Left cardiac atrium (tissue), 4 donors: ENCODE data around the gene SELL. TPM values are rescaled to one million over a fixed set of nuclear protein-coding genes. Genes with fewer than 3 reads are reported as not detected.
"Not testable (repeated sequence)": the region's sequence is repeated elsewhere in the genome, so short reads cannot be mapped to it uniquely, and the experiment has no call there.

Source experiments
- ATAC-seq, 2 donors: fragments of 200-7000 bp; cut with Tn5 transposase; one replicate each; pipeline ENCODE4 v1.9.1; 2020; ENCODE audit warnings: mild to moderate bottlenecking in 2 of 2, moderate library complexity in 2 of 2
- DNase-seq: peaks from one replicate; pipeline ENCODE4 v3.0.0-alpha.2; 2020
- intact Hi-C, 2 donors: fragments of 100-400 bp; cut with DNase I; formaldehyde crosslinking; loops; one replicate each; pipeline versions ENCODE4 v1.14.1 to v1.15.1; 2022 to 2023
- long read RNA-seq: library from polyadenylated mRNA; unstranded; transcript quantifications from one replicate; pipeline ENCODE4 v2.0.0, GENCODE V29; 2021
- total RNA-seq, 2 donors: library from RNA; stranded (reverse); fragmentation: NEBNext Ultra II Directional; extraction: Animal tissue kit (Norgen Biotek cat#: 25700); gene quantifications; one replicate each; pipeline ENCODE4 v1.2.1, GENCODE V29; 2021
- donor health status: DM: no; HTN: yes; CAD: no.
- donor health status: DM: no; HTN: yes; CAD: no; lungs with severe emphysema.
- donor health status: DM: yes; HTN: yes; CAD: no.
- donor health status: Dilated cardiomyopathy.

Gene SELL
- total RNA-seq: 1 to 10 TPM; 3.0 to 4.7 TPM
- long read RNA-seq, partial matches to known transcripts: 1 of 5 reads
- long read RNA-seq, other reads (novel, unspliced or antisense): 0 of 5 reads

DNA sequence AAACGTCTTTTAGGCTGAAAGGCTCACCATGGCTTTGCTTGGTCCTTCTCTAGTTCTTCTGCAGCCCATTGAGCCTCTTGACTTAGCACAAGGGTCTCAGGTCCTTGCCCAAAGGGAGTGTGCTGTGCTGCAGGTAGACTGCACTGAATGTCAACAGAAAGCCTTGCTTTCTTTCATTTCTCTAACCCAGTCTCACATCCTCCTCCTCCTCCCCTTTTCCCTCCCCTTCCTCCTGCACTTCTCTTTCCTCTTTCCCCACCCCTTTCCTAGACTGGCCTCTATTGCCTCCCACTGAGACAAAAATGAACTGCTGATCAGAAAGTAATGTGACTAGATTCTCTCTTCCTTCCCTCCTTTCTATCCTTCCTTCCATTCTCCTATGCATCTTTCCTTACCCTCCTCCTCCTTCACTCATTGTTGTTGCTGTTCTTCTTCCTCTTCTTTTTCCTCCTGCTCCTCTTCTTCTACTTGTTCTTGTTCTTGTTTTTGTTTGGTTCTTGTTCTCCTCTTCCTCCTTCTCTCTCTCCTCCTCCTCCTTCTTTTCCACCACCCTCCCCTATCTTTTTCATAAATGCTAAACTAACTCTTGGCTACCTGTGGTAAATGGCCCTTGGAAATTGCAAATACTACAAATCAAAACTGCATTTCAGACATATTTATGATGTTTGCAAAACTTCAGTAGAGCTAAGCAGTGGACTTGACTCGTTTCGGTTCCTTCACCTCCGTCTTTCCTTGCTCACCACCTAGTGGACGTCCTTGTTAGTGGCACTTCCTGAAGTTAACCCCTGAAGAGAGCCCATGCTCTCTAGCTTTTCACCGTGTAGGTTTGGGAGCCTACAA is at the start of gene SELL:
Gene SELL (minus strand): TSS at position 152 of the 840 bp plus-strand sequence. CDS start 122 bp downstream, at position 30.
- peak; percentile 94 to 97 for ATAC-seq
- DNase-seq: peak; percentile 56
- intact Hi-C loops: loop anchor here in 1 of 2 donors (2.0 to 5.0 kb wide), 2 partner anchors 111 to 159 kb away; no protein-coding TSS in a partner anchor

DNA sequence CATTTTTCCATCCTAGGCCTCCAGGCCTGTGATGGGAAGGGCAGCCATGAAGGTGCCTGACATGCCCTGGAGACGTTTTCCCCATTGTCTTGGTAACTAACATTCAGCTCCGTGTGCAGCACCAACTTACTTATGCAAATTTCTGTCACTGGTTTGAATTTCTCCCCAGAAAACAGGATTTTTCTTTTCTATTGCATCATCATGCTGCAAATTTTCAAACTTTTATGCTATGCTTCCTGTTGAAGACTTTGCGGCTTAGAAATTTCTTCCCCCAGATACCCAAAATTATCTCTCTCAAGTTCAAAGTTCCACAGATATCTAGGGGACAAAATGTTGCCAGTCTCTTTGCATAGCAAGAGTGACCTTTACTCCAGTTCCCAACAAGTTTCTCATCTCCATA is 47.6 kb upstream of the SELL start:
- DNase-seq (no peak), ATAC-seq (no peak)
- intact Hi-C loops: no loop called here

DNA sequence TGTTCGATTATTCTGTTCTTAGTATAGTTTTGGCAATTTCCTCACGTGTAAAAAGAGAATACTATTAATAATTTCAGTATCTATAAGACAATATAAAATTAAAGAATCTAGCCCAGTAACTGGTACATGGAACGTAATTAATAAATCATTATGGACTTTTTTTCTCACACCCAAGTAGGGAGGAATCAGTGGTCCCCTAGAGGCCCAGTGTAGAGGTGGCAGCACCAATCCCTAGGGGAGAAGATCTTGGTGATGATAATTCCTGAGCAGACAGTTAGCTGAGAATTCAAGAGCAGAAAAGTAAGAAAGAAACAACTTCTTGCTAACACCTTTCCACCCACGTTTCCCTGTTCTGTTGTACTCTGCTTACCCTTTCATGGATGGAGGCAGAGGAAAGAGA is 42.1 kb upstream of the SELL start:
- no peak for DNase-seq
- intact Hi-C loops: no loop called here
- ATAC-seq: no peak

GRCh38 chr1:169750041-169750440 is 38.6 kb upstream of the SELL start:
- intact Hi-C loops: no loop called here
- ATAC-seq (no peak), DNase-seq (no peak)

DNA sequence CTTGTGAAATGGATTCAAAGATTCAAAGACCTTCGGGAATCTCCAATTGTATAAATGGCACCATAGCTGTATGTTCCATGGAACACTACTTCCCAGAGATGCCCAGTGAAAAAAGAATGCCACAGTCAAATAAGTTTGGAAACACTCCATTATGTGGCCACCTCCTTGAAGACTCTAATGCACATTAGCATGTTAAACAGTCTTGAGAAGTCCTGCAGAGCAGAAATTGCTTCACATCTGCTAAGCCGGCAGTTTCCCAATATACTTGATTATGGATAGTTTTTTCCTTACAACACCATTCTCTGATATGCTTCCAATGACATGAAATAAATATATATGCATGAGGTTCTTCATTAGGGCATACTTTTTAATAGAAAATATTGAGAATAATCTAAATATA is 35.1 kb upstream of the SELL start:
- DNase-seq (no peak), ATAC-seq (no peak)
- intact Hi-C loops: no loop called here

- intact Hi-C loops: no loop called here
- ATAC-seq: peak; percentile 44 to 95
- peak; percentile 22 for DNase-seq
Observed at GRCh38 chr1:169745015-169745861, 33.8 kb upstream of the SELL start.

DNA sequence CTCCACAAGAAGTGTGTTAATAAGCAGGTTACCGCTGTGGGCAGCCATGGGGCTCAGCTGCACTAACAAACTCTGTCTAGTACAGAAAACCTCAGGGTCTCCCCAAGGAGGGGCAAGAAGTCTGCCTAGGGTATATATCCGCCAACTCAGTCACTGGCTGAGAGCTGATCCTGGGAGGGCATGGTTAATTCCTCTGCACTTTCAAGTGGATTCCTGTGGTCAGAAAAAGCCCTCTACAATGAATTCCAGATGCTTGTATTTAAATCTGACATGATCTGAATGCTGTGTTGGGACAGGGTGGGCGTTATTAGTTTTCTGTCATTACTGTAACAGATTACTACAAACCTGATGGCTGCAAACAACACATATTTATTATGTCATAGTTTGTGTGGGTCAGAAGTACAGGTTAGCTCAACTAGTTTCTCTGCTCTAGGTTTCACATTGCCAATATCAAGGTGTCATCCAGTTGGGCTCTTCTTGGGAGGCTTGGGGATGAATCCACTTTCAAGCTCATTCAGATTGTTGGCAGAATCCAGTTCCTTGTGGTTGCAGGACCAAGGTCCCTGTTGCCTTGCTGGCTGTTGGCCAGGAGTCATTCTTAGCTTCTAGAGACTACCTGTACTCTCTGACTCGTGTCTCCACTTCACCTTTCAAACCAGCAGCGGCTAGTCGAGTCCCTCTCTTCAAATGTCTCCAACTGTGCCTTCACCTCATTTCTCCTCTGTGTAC is 30.4 kb upstream of the SELL start:
- intact Hi-C loops: no loop called here
- no peak for ATAC-seq

GRCh38 chr1:169739980-169740379 is 28.6 kb upstream of the SELL start:
- intact Hi-C loops: no loop called here
- peak in 1 of 2 donors; percentile 15 for ATAC-seq
- no peak for DNase-seq

More for the DNA sequence above, 30.4 kb upstream of the SELL start:
- no peak for DNase-seq

- ATAC-seq: no peak
- intact Hi-C loops: no loop called here
Observed at GRCh38 chr1:169733924-169734323, 22.5 kb upstream of the SELL start, which contains the start of gene SELE. Gene SELE, minus strand, starts transcription at chr1:169734079. Its CDS starts 467 bp downstream, at chr1:169733612.

GRCh38 chr1:169731446-169731845 is 20.0 kb upstream of the SELL start:
- intact Hi-C loops: no loop called here
- no peak for DNase-seq
- ATAC-seq: no peak

More at GRCh38 chr1:169733924-169734323, 22.5 kb upstream of the SELL start, which contains the start of gene SELE:
- DNase-seq: no peak

- ATAC-seq: no peak
- intact Hi-C loops: no loop called here
Observed at GRCh38 chr1:169729991-169730390, 18.6 kb upstream of the SELL start.

GRCh38 chr1:169727307-169727706 is 15.9 kb upstream of the SELL start:
- DNase-seq: no peak
- no peak for ATAC-seq
- intact Hi-C loops: no loop called here

More at GRCh38 chr1:169729991-169730390, 18.6 kb upstream of the SELL start:
- no peak for DNase-seq

DNA sequence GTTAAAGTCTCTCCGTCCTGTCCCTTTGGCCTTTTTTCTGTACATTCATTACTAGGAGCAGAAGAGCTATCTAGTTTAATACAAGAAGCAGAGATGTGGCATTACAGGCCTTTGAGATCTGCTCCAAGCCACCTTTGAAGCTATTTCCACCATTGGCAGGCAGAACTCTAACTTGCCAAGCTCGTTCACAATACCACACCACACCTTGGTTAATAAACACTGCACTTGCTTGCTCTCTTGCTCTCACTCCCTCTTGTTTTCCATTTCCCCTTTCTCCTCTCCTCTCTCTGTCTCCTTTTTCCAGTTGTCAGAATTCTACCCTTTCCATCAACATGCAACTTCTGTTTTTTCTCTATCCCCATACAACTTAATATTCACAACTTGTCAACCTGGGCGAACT is 15.4 kb upstream of the SELL start:
- ATAC-seq: no peak
- no peak for DNase-seq
- intact Hi-C loops: no loop called here

DNA sequence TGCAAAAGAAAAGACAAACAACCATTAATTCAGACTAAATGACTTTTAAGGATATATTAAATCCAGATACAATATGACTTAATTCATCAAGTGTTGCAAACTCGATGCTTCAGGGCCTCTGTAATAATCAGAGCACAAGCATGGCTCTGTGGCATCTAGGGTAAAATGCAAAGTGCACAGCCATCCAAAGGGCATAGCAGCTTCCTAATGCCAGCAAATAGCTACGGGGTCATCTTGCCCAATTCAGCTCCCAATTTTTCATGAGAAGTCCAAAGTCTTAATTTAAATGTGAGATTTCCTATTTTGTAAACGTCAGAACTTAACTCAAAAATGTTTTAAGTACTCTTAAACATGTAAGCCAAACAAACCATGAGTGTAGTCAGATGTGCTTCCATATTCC is 14.5 kb upstream of the SELL start:
- ATAC-seq (no peak), DNase-seq (no peak)
- intact Hi-C loops: no loop called here

DNA sequence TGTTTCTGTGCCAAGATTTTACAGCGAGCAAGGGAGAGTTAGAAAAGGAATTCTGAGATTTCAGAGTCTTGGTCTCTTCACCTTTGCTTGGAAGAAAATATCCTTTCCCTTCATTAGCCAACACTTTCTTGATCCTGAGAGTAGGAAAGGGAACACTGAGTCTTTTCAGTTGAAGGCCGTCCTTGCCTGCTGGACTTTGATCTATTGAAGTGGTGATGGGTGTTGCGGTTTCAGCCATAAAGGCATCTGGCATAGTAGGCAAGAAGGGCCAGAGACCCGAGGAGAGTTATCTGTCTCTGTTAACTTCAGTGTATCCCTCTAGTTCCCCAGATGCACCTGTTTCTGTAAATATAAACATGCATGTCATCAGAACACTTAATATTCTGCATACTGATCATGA is 12.7 kb upstream of the SELL start:
- intact Hi-C loops: no loop called here
- DNase-seq (no peak), ATAC-seq (no peak)

GRCh38 chr1:169723763-169724162 is 12.3 kb upstream of the SELL start:
- intact Hi-C loops: no loop called here
- ATAC-seq: no peak
- no peak for DNase-seq

GRCh38 chr1:169722779-169723178 is 11.4 kb upstream of the SELL start:
- intact Hi-C loops: no loop called here
- ATAC-seq (no peak), DNase-seq (no peak)

DNA sequence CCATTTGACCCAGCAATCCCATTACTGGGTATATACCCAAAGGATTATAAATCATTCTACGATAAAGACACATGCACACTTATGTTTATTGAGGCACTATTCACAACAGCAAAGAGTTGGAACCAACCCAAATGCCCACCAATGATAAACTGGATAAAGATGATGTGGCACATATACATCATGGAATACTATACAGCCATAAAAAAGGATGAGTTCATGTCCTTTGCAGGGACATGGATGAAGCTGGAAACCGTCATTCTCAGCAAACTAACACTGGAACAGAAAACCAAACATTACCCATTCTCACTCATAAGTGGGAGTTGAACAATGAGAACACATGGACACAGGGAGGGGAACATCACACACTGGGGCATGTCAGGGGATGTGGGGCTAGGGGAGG is 3.7 kb upstream of the SELL start:
- ATAC-seq, intact Hi-C loops, DNase-seq: not testable (repeated sequence)

DNA sequence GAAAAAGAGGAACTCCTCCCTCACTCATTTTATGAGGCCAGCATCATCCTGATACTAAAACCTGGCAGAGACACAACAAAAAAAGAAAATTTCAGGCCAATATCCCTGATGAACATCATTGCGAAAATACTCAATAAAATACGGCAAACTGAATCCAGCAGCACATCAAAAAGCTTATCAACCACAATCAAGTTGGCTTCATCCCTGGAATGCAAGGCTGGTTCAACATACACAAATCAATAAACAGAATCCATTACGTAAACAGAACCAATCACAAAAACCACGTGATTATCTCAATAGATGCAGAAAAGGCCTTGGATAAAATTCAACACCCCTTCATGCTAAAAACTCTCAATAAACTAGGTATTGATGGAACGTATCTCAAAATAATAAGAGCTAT is 1.7 kb upstream of the SELL start:
- intact Hi-C loops: loop anchor here in 1 of 2 donors (5.0 kb wide), 1 partner anchor 161 kb away; no protein-coding TSS in a partner anchor
- ATAC-seq, DNase-seq: not testable (repeated sequence)
